22Rv1 (cell line): ENCODE data around the gene GPN2.
A peak's percentile ranks its signal among the peaks of the same experiment; 100 is the strongest.

Source experiments
- H3K27ac ChIP-seq: fragments of 450-650 bp; 2 replicates; pipeline ENCODE4 v1.5.1; 2017
- CTCF ChIP-seq: fragments of 450-650 bp; IDR thresholded peaks from 2 replicates; pipeline ENCODE4 v1.5.1; 2017; ENCODE audit warnings: mild to moderate bottlenecking
- ZFX ChIP-seq: fragments of 450-650 bp; IDR thresholded peaks from 2 replicates; pipeline ENCODE4 v1.6.1; 2017; ENCODE audit warnings: antibody characterized with exemption, borderline replicate concordance

The GPN2 gene

GRCh38 chr1:26889551-26890466 lies at the start of gene GPN2:
Gene GPN2 (minus strand): TSS chr1:26890283. CDS start chr1:26890096, 187 bp downstream.
- H3K27ac ChIP-seq, result peak within 1 kb of the TSS; percentile 86
- no peak for TF ChIP-seq ZFX
- no peak for TF ChIP-seq CTCF

- no peak overlapping the region for H3K27ac ChIP-seq
- no peak for TF ChIP-seq ZFX
- TF ChIP-seq CTCF, result no peak
Observed at GRCh38 chr1:26938659-26939025, 48.6 kb upstream of the GPN2 start.

- TF ChIP-seq CTCF, result no peak
- no peak for TF ChIP-seq ZFX
- H3K27ac ChIP-seq, result no peak overlapping the region
Observed at GRCh38 chr1:26938004-26938658, 48.0 kb upstream of the GPN2 start.

- no peak overlapping the region for H3K27ac ChIP-seq
- TF ChIP-seq CTCF, result no peak
- TF ChIP-seq ZFX, result no peak
Observed at GRCh38 chr1:26936823-26937222, 46.7 kb upstream of the GPN2 start.

GRCh38 chr1:26932531-26932930 lies 42.4 kb upstream of the GPN2 start:
- no peak overlapping the region for H3K27ac ChIP-seq
- TF ChIP-seq ZFX (no peak), CTCF (no peak)

- no peak overlapping the region for H3K27ac ChIP-seq
- TF ChIP-seq CTCF, result no peak
- TF ChIP-seq ZFX, result no peak
Observed at GRCh38 chr1:26923711-26924110, 33.6 kb upstream of the GPN2 start.

- TF ChIP-seq CTCF, result no peak
- no peak for TF ChIP-seq ZFX
- H3K27ac ChIP-seq, result peak overlapping the region; percentile 77
Observed at GRCh38 chr1:26922901-26923300, 32.8 kb upstream of the GPN2 start.
